Upper lobe of right lung (tissue), 1 donor: ENCODE results near the gene CAPN14. TPM values are rescaled to one million over a fixed set of nuclear protein-coding genes. Genes with fewer than 3 reads are reported as not detected.

Source experiments
- ATAC-seq: fragments of 200-7000 bp; cut with Tn5 transposase; one replicate; pipeline ENCODE4 v1.9.1; 2020; ENCODE audit warnings: mild to moderate bottlenecking, moderate library complexity
- DNase-seq: peaks from one replicate; pipeline ENCODE4 v3.0.0-alpha.2; 2020
- H3K27ac ChIP-seq: fragments of 200-600 bp; one replicate; pipeline ENCODE4 v1.8.0; 2022
- H3K27me3 ChIP-seq: fragments of 200-600 bp; one replicate; pipeline ENCODE4 v1.8.0; 2022; ENCODE audit warnings: mild to moderate bottlenecking
- H3K36me3 ChIP-seq: fragments of 200-600 bp; one replicate; pipeline ENCODE4 v1.8.0; 2022
- H3K4me1 ChIP-seq: fragments of 200-600 bp; one replicate; pipeline ENCODE4 v1.8.0; 2022
- H3K4me3 ChIP-seq: fragments of 200-600 bp; one replicate; pipeline ENCODE4 v1.8.0; 2022; ENCODE audit warnings: mild to moderate bottlenecking
- H3K9me3 ChIP-seq: fragments of 200-600 bp; one replicate; pipeline ENCODE4 v1.8.0; 2022
- CTCF ChIP-seq: fragments of 200-600 bp; IDR thresholded peaks from one replicate; pipeline ENCODE4 v1.8.0; 2022; ENCODE audit warnings: antibody characterized with exemption
- intact Hi-C: fragments of 100-400 bp; cut with DNase I; formaldehyde crosslinking; loops from one replicate; pipeline ENCODE4 v1.11.0; 2022
- total RNA-seq: library from RNA; stranded (reverse); fragmentation: NEBNext Ultra II Directional; extraction: Animal tissue kit (Norgen Biotek cat#: 25700); gene quantifications from one replicate; pipeline ENCODE4 v1.2.1, GENCODE V29; 2021
- donor health status: DM: no; HTN: yes; CAD: no; lungs with severe emphysema.

The CAPN14 gene
- total RNA-seq, 1 donor from 2014 or later, result 0.26 TPM

- no peak for DNase-seq
- Histone ChIP-seq H3K36me3 (no peaks in the 10 kb centered on the region), H3K27me3 (no peaks in the 10 kb centered on the region), H3K4me1 (no peaks in the 10 kb centered on the region), H3K9me3 (no peaks in the 10 kb centered on the region), H3K4me3 (no peak overlapping the region), H3K27ac (no peak overlapping the region)
- TF ChIP-seq CTCF, result no peak
- intact Hi-C loops, result no loop called here
- no peak for ATAC-seq
These were observed 20.7 kb downstream of the CAPN14 start for GRCh38 chr2:31196622-31197021.

GRCh38 chr2:31193806-31194205, 23.5 kb downstream of the CAPN14 start:
- Histone ChIP-seq H3K4me1 (no peaks in the 10 kb centered on the region), H3K9me3 (no peaks in the 10 kb centered on the region), H3K4me3 (no peak overlapping the region), H3K36me3 (no peaks in the 10 kb centered on the region), H3K27me3 (no peaks in the 10 kb centered on the region), H3K27ac (no peak overlapping the region)
- DNase-seq (no peak), ATAC-seq (no peak)
- TF ChIP-seq CTCF, result no peak
- intact Hi-C loops, result no loop called here

- Histone ChIP-seq H3K4me3 (no peak overlapping the region), H3K36me3 (no peaks in the 10 kb centered on the region), H3K27me3 (no peaks in the 10 kb centered on the region), H3K9me3 (no peaks in the 10 kb centered on the region), H3K27ac (no peak overlapping the region), H3K4me1 (no peaks in the 10 kb centered on the region)
- intact Hi-C loops, result no loop called here
- DNase-seq (no peak), ATAC-seq (no peak)
- TF ChIP-seq CTCF, result no peak
These were observed 24.4 kb downstream of the CAPN14 start for GRCh38 chr2:31192851-31193392.

GRCh38 chr2:31192396-31192795, 24.9 kb downstream of the CAPN14 start:
- no peak for ATAC-seq
- Histone ChIP-seq H3K4me3 (no peak overlapping the region), H3K4me1 (no peaks in the 10 kb centered on the region), H3K27ac (no peak overlapping the region), H3K9me3 (no peaks in the 10 kb centered on the region), H3K27me3 (no peaks in the 10 kb centered on the region), H3K36me3 (no peaks in the 10 kb centered on the region)
- TF ChIP-seq CTCF, result no peak
- intact Hi-C loops, result no loop called here
- DNase-seq, result no peak

- ATAC-seq, result no peak
- TF ChIP-seq CTCF, result no peak
- Histone ChIP-seq H3K27ac (no peak overlapping the region), H3K9me3 (no peaks in the 10 kb centered on the region), H3K27me3 (no peaks in the 10 kb centered on the region), H3K4me1 (no peaks in the 10 kb centered on the region), H3K4me3 (no peak overlapping the region), H3K36me3 (no peaks in the 10 kb centered on the region)
- intact Hi-C loops, result no loop called here
- no peak for DNase-seq
These were observed 25.4 kb downstream of the CAPN14 start for GRCh38 chr2:31191931-31192330.

- H3K4me1 ChIP-seq, result no peaks in the 10 kb centered on the region
- no peak for ATAC-seq
- no peaks in the 10 kb centered on the region for H3K9me3 ChIP-seq
- no peaks in the 10 kb centered on the region for H3K36me3 ChIP-seq
- H3K27me3 ChIP-seq, result no peaks in the 10 kb centered on the region
- TF ChIP-seq CTCF, result no peak
- no peak overlapping the region for H3K27ac ChIP-seq
- intact Hi-C loops, result no loop called here
- H3K4me3 ChIP-seq, result no peak overlapping the region
- no peak for DNase-seq
These were observed 27.1 kb downstream of the CAPN14 start for GRCh38 chr2:31190188-31190587.
